Coronary artery (tissue), 2 donors: Measurements from ENCODE around the gene FBXO8.

Source experiments
- DNase-seq: peaks from one replicate; pipeline ENCODE4 v3.0.0-alpha.2; 2017; ENCODE audit warnings: low spot score
- H3K27ac ChIP-seq, 2 donors: fragments of 200-600 bp; sonication (generic); one replicate each; pipeline ENCODE4 v1.5.1; 2016 to 2019
- H3K4me3 ChIP-seq: fragments of 200-600 bp; sonication (generic); 2 replicates; pipeline ENCODE4 v1.5.1; 2016; ENCODE audit warnings: mild to moderate bottlenecking, moderate library complexity
- CTCF ChIP-seq: fragments of 200-600 bp; sonication (generic); IDR thresholded peaks from one replicate; pipeline ENCODE4 v1.5.1; 2019; ENCODE audit warnings: antibody characterized with exemption

The FBXO8 gene

GRCh38 chr4:174248407-174248806 is 35.1 kb downstream of the FBXO8 start:
- no peak for TF ChIP-seq CTCF
- no peak for DNase-seq

GRCh38 chr4:174245714-174246113 is 37.8 kb downstream of the FBXO8 start:
- no peak for TF ChIP-seq CTCF
- DNase-seq: no peak
- H3K4me3 ChIP-seq: no peak overlapping the region
- no peak overlapping the region for H3K27ac ChIP-seq

More at GRCh38 chr4:174248407-174248806, 35.1 kb downstream of the FBXO8 start:
- no peak overlapping the region for H3K27ac ChIP-seq
- no peak overlapping the region for H3K4me3 ChIP-seq

- H3K27ac ChIP-seq: no peak overlapping the region
- no peak overlapping the region for H3K4me3 ChIP-seq
- no peak for DNase-seq
- no peak for TF ChIP-seq CTCF
These were observed 39.0 kb downstream of the FBXO8 start for GRCh38 chr4:174244441-174244840.

- no peak for TF ChIP-seq CTCF
- Histone ChIP-seq H3K4me3 (no peak overlapping the region), H3K27ac (no peak overlapping the region)
- no peak for DNase-seq
These were observed 42.3 kb downstream of the FBXO8 start for GRCh38 chr4:174241162-174241561.

- DNase-seq: no peak
- Histone ChIP-seq H3K4me3 (no peak overlapping the region), H3K27ac (no peak overlapping the region)
- TF ChIP-seq CTCF: no peak
These were observed 47.1 kb downstream of the FBXO8 start for GRCh38 chr4:174236359-174236758.

- no peak overlapping the region for H3K27ac ChIP-seq
- no peak for DNase-seq
- no peak overlapping the region for H3K4me3 ChIP-seq
- no peak for TF ChIP-seq CTCF
These were observed 52.8 kb downstream of the FBXO8 start for GRCh38 chr4:174230680-174231079.

GRCh38 chr4:174230148-174230547 is 53.3 kb downstream of the FBXO8 start:
- no peak for DNase-seq
- no peak for TF ChIP-seq CTCF
- Histone ChIP-seq H3K4me3 (no peak overlapping the region), H3K27ac (no peak overlapping the region)
